Kidney (tissue), 14 donors: ENCODE measurements around the gene SUPT6H. TPM values are rescaled to one million over a fixed set of nuclear protein-coding genes. Genes with fewer than 3 reads are reported as not detected.

ENCODE experiments used
- DNase-seq, 5 donors: peaks; one replicate each; pipeline ENCODE4 v3.0.0-alpha.2; 2013 to 2020
- FAIRE-seq: peaks from 2 replicates; lab custom pipeline; 2012; peaks lifted over from hg19 to GRCh38; lab: Jason Lieb, UNC
- H3K27ac ChIP-seq, 2 donors: one replicate each; pipeline ENCODE4 v1.7.0; 2013; ENCODE audit warnings: low read depth in 2 of 2, low read length in 2 of 2, inconsistent platforms in 1 of 2
- H3K27me3 ChIP-seq: one replicate; pipeline ENCODE4 v1.7.1; 2013; ENCODE audit warnings: low read length, inconsistent platforms; ENCODE audit not compliant: control insufficient read depth, insufficient read depth
- H3K36me3 ChIP-seq, 3 donors: one replicate each; pipeline versions ENCODE4 v1.7.0 to v1.7.1; 2013; ENCODE audit warnings: low read length in 3 of 3, control low read depth in 1 of 3, inconsistent platforms in 1 of 3; ENCODE audit not compliant: insufficient read depth in 3 of 3, control insufficient read depth in 2 of 3
- H3K4me1 ChIP-seq, 3 donors: one replicate each; pipeline versions ENCODE4 v1.7.0 to v1.7.1; 2013; ENCODE audit warnings: low read length in 3 of 3, inconsistent platforms in 1 of 3, low read depth in 1 of 3; ENCODE audit not compliant: control insufficient read depth in 2 of 3, insufficient read depth in 2 of 3
- H3K4me3 ChIP-seq, 3 donors: one replicate each; pipeline versions ENCODE4 v1.7.0 to v1.8.1; 2013; ENCODE audit warnings: low read length in 3 of 3, control low read depth in 1 of 3, inconsistent platforms in 1 of 3
- H3K9ac ChIP-seq, 3 donors: one replicate each; pipeline versions ENCODE4 v1.7.0 to v1.7.1; 2013; ENCODE audit warnings: low read length in 3 of 3, control low read depth in 1 of 3, inconsistent platforms in 1 of 3
- H3K9me3 ChIP-seq, 3 donors: one replicate each; pipeline versions ENCODE4 v1.7.0 to v1.7.1; 2013; ENCODE audit warnings: low read length in 3 of 3, control low read depth in 1 of 3, inconsistent platforms in 1 of 3; ENCODE audit not compliant: control insufficient read depth in 2 of 3, insufficient read depth in 1 of 3
- intact Hi-C: fragments of 100-400 bp; cut with DNase I; formaldehyde crosslinking; loops from one replicate; pipeline ENCODE4 v1.11.1; 2022
- polyA plus RNA-seq: library from polyadenylated mRNA; stranded (reverse); fragments of 350-450 nt; fragmentation: Illumina TruSeq; extraction: RNeasy Lipid Tissue Mini Kit (QIAGEN cat#74804); gene quantifications from one replicate; pipeline ENCODE4 v1.2.3, GENCODE V29; 2014; ENCODE audit warnings: low read depth, low replicate concordance; ENCODE audit not compliant: insufficient read depth
- total RNA-seq: library from RNA; stranded (reverse); fragmentation: NEBNext Ultra II Directional; extraction: Animal tissue kit (Norgen Biotek cat#: 25700); gene quantifications from one replicate; pipeline ENCODE4 v1.2.1, GENCODE V29; 2021
- TF ChIP-seq, protein P1 (sequence below): IDR thresholded peaks from 3 replicates; pipeline ENCODE4 v1.5.1; 2012; ENCODE audit warnings: mild to moderate bottlenecking, moderate library complexity, borderline replicate concordance; ENCODE audit not compliant: insufficient read depth; ENCODE audit errors: extremely low read depth
- donor health status: control.
- donor health status: control.
- donor health status: control.
- donor health status: control.
- donor health status: control.
- donor health status: DM: yes; HTN: yes; CAD: no.
- donor health status: Normal renal cell carcinoma (clear cell type).

SUPT6H gene
- total and polyA plus RNA-seq, 2 donors from 2014 or later, result 21.4 to 61.5 TPM

DNA sequence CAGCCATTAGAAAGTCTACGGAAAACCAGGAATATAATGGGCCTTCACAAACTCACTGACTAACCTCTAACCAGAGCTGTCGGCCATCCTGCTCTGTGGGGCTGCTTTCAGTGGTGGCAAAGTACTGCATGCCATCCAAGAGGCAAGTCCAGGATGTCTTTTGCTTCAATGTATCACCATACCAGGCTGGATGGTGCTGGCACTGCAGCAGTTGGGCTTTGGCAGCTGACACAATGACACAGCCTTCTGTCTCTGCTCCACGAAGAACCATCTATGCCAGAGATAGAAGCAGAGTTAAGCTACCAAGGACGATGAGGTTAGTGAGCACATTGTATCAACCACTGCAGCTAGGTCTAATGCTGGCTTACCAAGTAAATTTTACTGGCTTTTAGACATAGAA is 38.3 kb upstream of the SUPT6H start:
- TF ChIP-seq, protein P1, sequence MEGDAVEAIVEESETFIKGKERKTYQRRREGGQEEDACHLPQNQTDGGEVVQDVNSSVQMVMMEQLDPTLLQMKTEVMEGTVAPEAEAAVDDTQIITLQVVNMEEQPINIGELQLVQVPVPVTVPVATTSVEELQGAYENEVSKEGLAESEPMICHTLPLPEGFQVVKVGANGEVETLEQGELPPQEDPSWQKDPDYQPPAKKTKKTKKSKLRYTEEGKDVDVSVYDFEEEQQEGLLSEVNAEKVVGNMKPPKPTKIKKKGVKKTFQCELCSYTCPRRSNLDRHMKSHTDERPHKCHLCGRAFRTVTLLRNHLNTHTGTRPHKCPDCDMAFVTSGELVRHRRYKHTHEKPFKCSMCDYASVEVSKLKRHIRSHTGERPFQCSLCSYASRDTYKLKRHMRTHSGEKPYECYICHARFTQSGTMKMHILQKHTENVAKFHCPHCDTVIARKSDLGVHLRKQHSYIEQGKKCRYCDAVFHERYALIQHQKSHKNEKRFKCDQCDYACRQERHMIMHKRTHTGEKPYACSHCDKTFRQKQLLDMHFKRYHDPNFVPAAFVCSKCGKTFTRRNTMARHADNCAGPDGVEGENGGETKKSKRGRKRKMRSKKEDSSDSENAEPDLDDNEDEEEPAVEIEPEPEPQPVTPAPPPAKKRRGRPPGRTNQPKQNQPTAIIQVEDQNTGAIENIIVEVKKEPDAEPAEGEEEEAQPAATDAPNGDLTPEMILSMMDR, result no peak
- Histone ChIP-seq H3K27me3 (no peaks in the 10 kb centered on the region), H3K4me1 (no peaks in the 10 kb centered on the region), H3K9ac (peak overlapping the region in 1 of 3 donors; percentile 8), H3K9me3 (no peaks in the 10 kb centered on the region), H3K27ac (peak overlapping the region; percentile 85 to 90), H3K4me3 (peak overlapping the region in 2 of 3 donors; percentile 52 to 83), H3K36me3 (peaks cover 16 to 64% (median 50%) of the 10 kb centered on the region in 3 donors)
- intact Hi-C loops, result no loop called here
- FAIRE-seq (no peak), DNase-seq (no peak)

DNA sequence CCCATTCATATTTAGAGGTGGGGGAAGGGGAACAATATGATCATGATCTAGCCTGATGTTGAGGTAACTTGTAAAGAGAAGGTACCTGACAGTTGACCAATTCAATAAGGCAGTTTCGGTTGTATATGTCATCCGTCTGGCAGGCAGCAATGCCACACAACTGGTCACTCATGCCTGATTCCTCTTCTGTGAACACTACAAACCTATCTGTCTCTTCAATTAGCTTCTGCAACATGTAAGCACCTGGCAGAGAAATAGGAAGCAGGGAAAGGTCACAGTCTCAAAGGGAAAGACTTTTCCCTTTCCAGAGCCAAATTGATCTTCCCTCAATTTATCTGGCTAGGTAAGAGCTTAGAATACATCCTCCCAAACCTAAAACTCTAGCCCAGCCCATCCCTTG is 37.9 kb upstream of the SUPT6H start:
- H3K36me3 ChIP-seq, result peaks cover 13 to 60% (median 47%) of the 10 kb centered on the region in 3 donors
- FAIRE-seq, result no peak
- H3K4me1 ChIP-seq, result no peaks in the 10 kb centered on the region
- H3K27me3 ChIP-seq, result no peaks in the 10 kb centered on the region
- intact Hi-C loops, result no loop called here
- H3K9me3 ChIP-seq, result no peaks in the 10 kb centered on the region
- peak overlapping the region; percentile 85 to 90 for H3K27ac ChIP-seq
- DNase-seq, result no peak
- TF ChIP-seq, protein P1, result no peak
- peak overlapping the region in 1 of 3 donors; percentile 8 for H3K9ac ChIP-seq
- peak overlapping the region in 2 of 3 donors; percentile 52 to 83 for H3K4me3 ChIP-seq

- Histone ChIP-seq H3K9ac (no peak overlapping the region), H3K4me1 (no peaks in the 10 kb centered on the region), H3K27me3 (no peaks in the 10 kb centered on the region), H3K36me3 (peaks cover 13 to 48% (median 41%) of the 10 kb centered on the region in 3 donors), H3K27ac (peak overlapping the region in 1 of 2 donors; percentile 2), H3K9me3 (no peaks in the 10 kb centered on the region), H3K4me3 (peak overlapping the region in 2 of 3 donors; percentile 27 to 28)
- TF ChIP-seq, protein P1, result no peak
- no peak for FAIRE-seq
- intact Hi-C loops, result no loop called here
- DNase-seq, result no peak
Measured at GRCh38 chr17:28626818-28627217, 35.2 kb upstream of the SUPT6H start.
